Lower leg skin (tissue), 4 donors: ENCODE results near the gene FAM107B. TPM values are rescaled to one million over a fixed set of nuclear protein-coding genes. Genes with fewer than 3 reads are reported as not detected.
"Not testable (repeated sequence)": the region's sequence is repeated elsewhere in the genome, so short reads cannot be mapped to it uniquely, and the experiment has no call there.

Experiments
- DNase-seq, 2 donors: peaks; one replicate each; pipeline ENCODE4 v3.0.0-alpha.2; 2019; ENCODE audit warnings: low spot score in 2 of 2
- H3K4me3 ChIP-seq: fragments of 200-600 bp; sonication (generic); 2 replicates; pipeline ENCODE4 v1.5.1; 2017; ENCODE audit warnings: mild to moderate bottlenecking, low read depth; ENCODE audit not compliant: poor library complexity, severe bottlenecking
- POLR2A ChIP-seq, 2 donors: fragments of 450-650 bp; IDR thresholded peaks; one replicate each; pipeline ENCODE4 v1.6.1; 2016 to 2017; ENCODE audit warnings: antibody characterized with exemption in 2 of 2, mild to moderate bottlenecking in 1 of 2, moderate library complexity in 1 of 2
- WGBS, 2 donors: methylation state at CpG; one replicate each; pipeline ENCODE4 v1.1.5; 2018; 5-methylcytosine and 5-hydroxymethylcytosine counted together
- intact Hi-C: fragments of 100-400 bp; cut with DNase I; formaldehyde crosslinking; loops from one replicate; pipeline ENCODE4 v1.15.0; 2023; ENCODE audit warnings: low total_unique reads
- total RNA-seq, 4 donors: library from RNA; depleted of rRNA; stranded (reverse); fragments of >200 nt; gene quantifications; one replicate each; pipeline ENCODE4 v1.1.0, GENCODE V29; 2016
- TF ChIP-seq, protein P1 (sequence below), 3 donors: fragments of 450-650 bp; IDR thresholded peaks; one replicate each; pipeline ENCODE4 v1.5.1; 2016; ENCODE audit warnings: antibody characterized with exemption in 3 of 3, mild to moderate bottlenecking in 3 of 3, moderate library complexity in 2 of 3

FAM107B gene
- total RNA-seq, 4 donors from 2014 or later = 28.3 to 52.7 (median 31.0) TPM

DNA sequence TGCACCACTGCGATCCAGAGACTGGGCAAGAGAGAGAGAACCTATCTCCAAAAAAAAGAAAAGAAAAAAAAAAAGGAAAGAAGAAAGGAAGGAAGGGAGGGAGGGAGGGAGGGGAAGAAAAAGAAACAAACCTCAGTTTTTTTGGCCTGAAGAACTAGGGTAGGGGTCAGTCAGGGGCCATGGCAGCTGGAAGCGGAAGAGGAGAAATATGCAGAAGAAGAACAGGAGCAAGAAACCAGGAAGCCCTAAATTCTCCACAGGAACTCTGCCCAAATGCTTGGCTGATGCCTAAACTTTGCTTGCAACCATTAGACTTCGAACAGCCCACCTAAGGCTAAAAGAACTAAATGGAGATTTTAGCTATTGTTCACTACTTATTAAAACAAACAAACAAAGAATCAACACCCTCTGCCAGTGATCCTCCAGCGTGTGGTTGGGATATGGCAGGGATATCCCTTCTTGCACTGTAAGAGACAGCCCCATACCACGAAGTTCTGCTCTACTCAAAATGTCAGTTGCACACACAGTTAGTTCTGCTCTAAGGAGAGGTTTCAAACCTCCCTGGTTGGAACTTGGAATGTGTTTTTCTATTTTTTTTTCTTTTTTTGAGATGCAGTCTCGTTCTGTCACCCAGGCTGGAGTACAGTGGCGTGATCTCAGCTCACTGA lies 139.5 kb downstream of the FAM107B start:
- TF ChIP-seq POLR2A (IDR thresholded peaks at IDR 0.05) = no peak
- TF ChIP-seq, protein P1, sequence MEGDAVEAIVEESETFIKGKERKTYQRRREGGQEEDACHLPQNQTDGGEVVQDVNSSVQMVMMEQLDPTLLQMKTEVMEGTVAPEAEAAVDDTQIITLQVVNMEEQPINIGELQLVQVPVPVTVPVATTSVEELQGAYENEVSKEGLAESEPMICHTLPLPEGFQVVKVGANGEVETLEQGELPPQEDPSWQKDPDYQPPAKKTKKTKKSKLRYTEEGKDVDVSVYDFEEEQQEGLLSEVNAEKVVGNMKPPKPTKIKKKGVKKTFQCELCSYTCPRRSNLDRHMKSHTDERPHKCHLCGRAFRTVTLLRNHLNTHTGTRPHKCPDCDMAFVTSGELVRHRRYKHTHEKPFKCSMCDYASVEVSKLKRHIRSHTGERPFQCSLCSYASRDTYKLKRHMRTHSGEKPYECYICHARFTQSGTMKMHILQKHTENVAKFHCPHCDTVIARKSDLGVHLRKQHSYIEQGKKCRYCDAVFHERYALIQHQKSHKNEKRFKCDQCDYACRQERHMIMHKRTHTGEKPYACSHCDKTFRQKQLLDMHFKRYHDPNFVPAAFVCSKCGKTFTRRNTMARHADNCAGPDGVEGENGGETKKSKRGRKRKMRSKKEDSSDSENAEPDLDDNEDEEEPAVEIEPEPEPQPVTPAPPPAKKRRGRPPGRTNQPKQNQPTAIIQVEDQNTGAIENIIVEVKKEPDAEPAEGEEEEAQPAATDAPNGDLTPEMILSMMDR (IDR thresholded peaks at IDR 0.05) = no peak
- no peak for DNase-seq
- H3K4me3 ChIP-seq = no peak overlapping the region
- intact Hi-C loops = no loop called here
- WGBS, 2 donors = 72 to 76% methylated on average over 7 of the region's 7 CpGs

DNA sequence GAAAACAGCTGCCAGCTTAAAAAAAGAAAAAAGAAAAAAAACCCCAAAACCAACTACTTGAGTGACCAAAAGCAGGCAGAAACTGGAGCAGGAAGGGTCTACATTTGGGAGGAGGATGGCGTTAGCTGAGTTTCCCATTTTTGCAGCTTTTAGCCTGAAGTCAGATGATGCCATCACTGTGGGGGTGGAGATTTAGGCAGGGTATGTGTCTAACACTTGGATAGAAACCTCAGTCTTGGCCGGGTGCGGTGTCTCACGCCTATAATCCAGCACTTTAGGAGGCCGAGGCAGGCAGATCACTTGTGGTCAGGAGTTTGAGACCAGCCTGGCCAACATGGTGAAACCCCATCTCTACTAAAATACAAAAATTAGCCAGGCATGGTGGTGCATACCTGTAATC lies 140.1 kb downstream of the FAM107B start:
- WGBS, 2 donors = 40 to 47% methylated on average over 5 of the region's 5 CpGs
- DNase-seq, intact Hi-C loops, H3K4me3 ChIP-seq: not testable (repeated sequence)

DNA sequence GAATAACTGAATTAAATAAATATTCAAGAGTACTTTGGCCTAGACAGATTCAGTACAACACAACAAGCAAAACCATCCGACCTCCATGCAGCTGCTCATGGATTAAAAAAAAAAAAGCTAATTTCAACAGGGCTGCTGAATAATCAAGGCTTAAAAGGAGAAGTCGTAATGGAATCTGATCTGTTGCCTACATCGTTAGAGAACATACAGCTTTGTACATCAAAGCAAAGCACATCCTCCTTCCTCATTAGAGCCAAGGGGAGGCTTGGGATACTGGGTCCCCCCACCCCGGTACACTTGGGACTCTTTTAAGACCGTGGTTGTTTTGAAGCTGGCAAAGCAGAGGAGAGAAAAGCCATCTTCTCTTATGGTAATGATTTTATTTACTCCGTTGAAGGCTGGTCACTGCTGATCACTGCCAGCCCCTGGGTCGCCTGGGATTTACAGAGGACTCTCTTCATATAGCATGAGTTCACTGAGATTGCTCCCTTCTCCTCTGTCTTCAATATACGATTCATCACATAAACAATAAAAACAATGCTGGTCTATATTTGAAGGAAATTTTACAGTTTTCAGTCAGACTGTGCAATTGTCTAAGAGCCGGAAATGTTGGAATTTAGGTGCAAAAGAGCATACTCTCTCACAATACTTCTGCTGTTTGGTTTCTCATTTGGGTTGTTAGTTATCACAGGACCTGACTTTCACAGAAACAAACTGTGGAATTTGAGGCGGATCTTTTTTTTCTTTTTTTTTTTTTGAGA lies 148.8 kb downstream of the FAM107B start:
- no peak for DNase-seq
- 65 to 66% methylated on average over 10 of the region's 10 CpGs for WGBS, 2 donors
- intact Hi-C loops = no loop called here
- H3K4me3 ChIP-seq = no peak overlapping the region
- no peak for TF ChIP-seq POLR2A (IDR thresholded peaks at IDR 0.05)
- TF ChIP-seq, protein P1 (IDR thresholded peaks at IDR 0.05) = no peak

DNA sequence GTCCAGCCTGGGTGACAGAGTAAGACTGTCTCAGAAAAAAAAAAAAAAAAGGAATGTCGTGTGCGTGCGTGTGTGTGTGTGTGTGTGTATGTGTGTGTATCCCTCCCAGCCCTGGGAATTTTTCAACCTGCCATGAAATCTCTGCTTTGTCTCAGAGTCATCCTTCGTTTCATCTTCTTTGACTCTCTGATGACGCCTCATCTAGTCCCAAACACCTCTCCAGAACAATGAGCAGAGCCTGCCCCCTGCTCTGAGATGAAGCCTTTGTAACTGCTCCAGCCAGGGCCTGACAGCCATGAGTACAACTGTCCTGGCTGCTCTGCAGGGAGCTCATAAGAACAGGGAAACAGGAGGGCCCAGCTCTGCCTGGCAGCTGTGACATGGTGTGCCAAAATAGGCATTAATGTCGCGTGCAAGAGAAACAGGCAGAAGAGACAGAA lies 149.5 kb downstream of the FAM107B start:
- intact Hi-C loops = no loop called here
- TF ChIP-seq, protein P1 (IDR thresholded peaks at IDR 0.05) = no peak
- TF ChIP-seq POLR2A (IDR thresholded peaks at IDR 0.05) = no peak
- 67 to 73% methylated on average over 7 of the region's 7 CpGs for WGBS, 2 donors
- no peak overlapping the region for H3K4me3 ChIP-seq
- DNase-seq = no peak

DNA sequence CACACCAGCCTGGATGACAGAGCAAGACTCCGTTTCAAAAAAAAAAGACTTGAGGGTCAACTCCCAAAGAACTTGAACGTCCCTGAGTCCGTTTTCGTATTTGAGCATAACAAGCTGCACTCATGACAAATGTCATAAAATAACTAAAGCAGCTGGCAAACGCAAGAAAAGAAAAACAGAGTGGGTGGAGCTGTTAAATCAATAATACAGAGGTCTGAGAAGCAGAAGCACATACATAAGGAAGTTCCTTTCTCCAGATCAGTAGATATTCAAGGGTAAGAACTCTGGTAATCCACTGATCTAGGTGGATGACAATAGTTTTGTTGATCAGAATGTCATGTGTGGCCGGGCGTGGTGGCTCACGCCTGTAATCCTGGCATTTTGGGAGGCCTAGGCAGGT lies 150.1 kb downstream of the FAM107B start:
- DNase-seq = no peak
- H3K4me3 ChIP-seq = no peak overlapping the region
- intact Hi-C loops = no loop called here
- TF ChIP-seq, protein P1 (IDR thresholded peaks at IDR 0.05) = no peak
- TF ChIP-seq POLR2A (IDR thresholded peaks at IDR 0.05) = no peak
- 78 to 83% methylated on average over 8 of the region's 8 CpGs for WGBS, 2 donors

DNA sequence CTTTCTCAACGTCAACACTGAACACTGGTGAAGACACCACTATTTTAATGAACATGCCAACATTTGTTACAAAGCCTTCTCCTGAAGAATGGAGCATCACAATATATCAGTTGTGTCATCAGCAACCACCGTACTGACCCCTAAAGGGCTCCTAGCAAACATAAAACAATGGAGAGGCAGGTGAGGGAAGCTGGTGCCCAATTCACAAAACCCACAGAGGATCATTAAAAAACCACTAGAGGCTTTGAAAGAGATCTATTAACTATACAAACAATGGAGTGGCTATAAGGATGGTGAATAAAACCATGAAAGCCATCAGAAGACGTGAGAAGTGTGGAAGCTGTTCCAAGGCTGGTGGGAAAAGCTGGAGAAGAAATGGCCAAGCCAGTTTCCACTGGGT lies 150.8 kb downstream of the FAM107B start:
- intact Hi-C loops = no loop called here
- WGBS, 2 donors = 83 to 93% methylated on average over 3 of the region's 3 CpGs
- DNase-seq = no peak
- no peak for TF ChIP-seq POLR2A (IDR thresholded peaks at IDR 0.05)
- TF ChIP-seq, protein P1 (IDR thresholded peaks at IDR 0.05) = no peak
- no peak overlapping the region for H3K4me3 ChIP-seq
